ENCODE measurements around the gene CEP72. TPM values are rescaled to one million over a fixed set of nuclear protein-coding genes. Genes with fewer than 3 reads are reported as not detected.

CEP72 gene
- total RNA-seq, 1 donor from 2014 or later = 7.0 TPM

DNA sequence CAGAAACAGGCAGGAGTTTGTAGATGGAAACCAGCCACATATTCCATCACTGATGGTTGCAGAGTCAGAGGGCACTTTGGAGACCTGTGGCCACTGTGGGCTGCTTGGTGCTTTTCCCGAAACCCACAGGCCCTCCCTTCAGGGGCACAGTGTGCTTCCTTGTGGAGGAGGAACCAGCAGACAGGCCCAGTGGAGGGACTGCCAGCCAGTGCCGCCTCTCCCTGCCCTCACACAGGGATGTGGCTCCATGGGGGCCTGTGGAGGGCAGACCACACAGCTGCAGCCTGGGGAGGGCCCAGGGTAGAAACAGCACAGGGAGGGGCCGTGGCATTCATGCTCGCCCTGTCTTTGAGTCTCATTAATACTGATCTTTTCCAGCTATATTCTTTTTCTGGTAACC, 35.2 kb downstream of the CEP72 start:
- TF ChIP-seq, protein P1, sequence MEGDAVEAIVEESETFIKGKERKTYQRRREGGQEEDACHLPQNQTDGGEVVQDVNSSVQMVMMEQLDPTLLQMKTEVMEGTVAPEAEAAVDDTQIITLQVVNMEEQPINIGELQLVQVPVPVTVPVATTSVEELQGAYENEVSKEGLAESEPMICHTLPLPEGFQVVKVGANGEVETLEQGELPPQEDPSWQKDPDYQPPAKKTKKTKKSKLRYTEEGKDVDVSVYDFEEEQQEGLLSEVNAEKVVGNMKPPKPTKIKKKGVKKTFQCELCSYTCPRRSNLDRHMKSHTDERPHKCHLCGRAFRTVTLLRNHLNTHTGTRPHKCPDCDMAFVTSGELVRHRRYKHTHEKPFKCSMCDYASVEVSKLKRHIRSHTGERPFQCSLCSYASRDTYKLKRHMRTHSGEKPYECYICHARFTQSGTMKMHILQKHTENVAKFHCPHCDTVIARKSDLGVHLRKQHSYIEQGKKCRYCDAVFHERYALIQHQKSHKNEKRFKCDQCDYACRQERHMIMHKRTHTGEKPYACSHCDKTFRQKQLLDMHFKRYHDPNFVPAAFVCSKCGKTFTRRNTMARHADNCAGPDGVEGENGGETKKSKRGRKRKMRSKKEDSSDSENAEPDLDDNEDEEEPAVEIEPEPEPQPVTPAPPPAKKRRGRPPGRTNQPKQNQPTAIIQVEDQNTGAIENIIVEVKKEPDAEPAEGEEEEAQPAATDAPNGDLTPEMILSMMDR (IDR thresholded peaks at IDR 0.05; ENCODE audit: insufficient read depth, low read depth, low read length) = no peak
- no peak for TF ChIP-seq EZH2 (IDR thresholded peaks at IDR 0.05; ENCODE audit: insufficient read depth, low read length)
- no peaks in the 10 kb centered on the region for H3K4me1 ChIP-seq (ENCODE audit: insufficient read depth, low read length)
- no peak overlapping the region for H3K4me3 Mint-ChIP-seq (ENCODE audit: unreplicated experiment)

DNA sequence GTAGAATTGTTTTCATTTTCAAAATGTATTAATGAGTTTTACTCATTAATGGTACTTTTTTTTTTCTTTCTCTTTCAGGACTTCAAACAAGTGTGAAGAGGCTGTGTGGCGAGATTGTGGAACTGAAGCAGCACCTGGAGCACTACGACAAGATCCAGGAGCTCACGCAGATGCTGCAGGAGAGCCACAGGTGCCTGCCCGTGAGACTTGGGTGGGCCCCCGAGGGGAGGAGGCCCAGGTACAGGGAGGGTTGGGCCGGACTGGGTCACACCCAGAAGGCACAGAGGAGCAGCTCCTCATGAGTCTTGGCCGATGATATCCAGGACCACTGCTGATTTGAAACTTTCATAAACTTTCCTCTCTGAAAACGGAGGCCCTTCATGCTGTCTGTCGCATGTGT, 35.6 kb downstream of the CEP72 start:
- Histone ChIP-seq H3K27ac (ENCODE audit: low read depth, low read length) (no peak overlapping the region), H3K9me3 (ENCODE audit: insufficient read depth, low read depth, low read length) (no peaks in the 10 kb centered on the region), H3K9ac (ENCODE audit: low read length) (no peak overlapping the region), H3K4me2 (ENCODE audit: low read length) (no peak overlapping the region), H3K36me3 (ENCODE audit: insufficient read depth, low read length) (no peaks in the 10 kb centered on the region), H3K4me3 (ENCODE audit: insufficient read depth, low read depth, low read length) (no peak overlapping the region), H4K20me1 (ENCODE audit: insufficient read depth, low read length) (no peaks in the 10 kb centered on the region), H3K27me3 (ENCODE audit: insufficient read depth, low read length) (no peaks in the 10 kb centered on the region), H3K79me2 (ENCODE audit: insufficient read depth, low read length) (no peaks in the 10 kb centered on the region), H2AFZ (ENCODE audit: low read depth, low read length) (no peak overlapping the region), H3K4me1 (ENCODE audit: insufficient read depth, low read length) (no peaks in the 10 kb centered on the region)
- Mint-ChIP-seq H3K4me1 (ENCODE audit: low read depth, unreplicated experiment) (no peaks in the 10 kb centered on the region), H3K36me3 (ENCODE audit: low read depth, unreplicated experiment) (peaks cover 21% of the 10 kb centered on the region), H3K27me3 (ENCODE audit: low read depth, unreplicated experiment) (no peaks in the 10 kb centered on the region), H3K4me3 (ENCODE audit: unreplicated experiment) (no peak overlapping the region), H3K9me3 (ENCODE audit: unreplicated experiment) (no peaks in the 10 kb centered on the region), H3K27ac (ENCODE audit: unreplicated experiment) (no peak overlapping the region)
- FAIRE-seq (no peak), DNase-seq (ENCODE audit: low read depth) (no peak)
- TF ChIP-seq EZH2 (IDR thresholded peaks at IDR 0.05; ENCODE audit: insufficient read depth, low read length) = no peak
- TF ChIP-seq, protein P1 (IDR thresholded peaks at IDR 0.05; ENCODE audit: insufficient read depth, low read depth, low read length) = no peak

More for the DNA sequence above, 35.2 kb downstream of the CEP72 start:
- H3K27ac Mint-ChIP-seq (ENCODE audit: unreplicated experiment) = no peak overlapping the region
- H3K9me3 Mint-ChIP-seq (ENCODE audit: unreplicated experiment) = no peaks in the 10 kb centered on the region
- no peak overlapping the region for H3K4me2 ChIP-seq (ENCODE audit: low read length)
- H3K9ac ChIP-seq (ENCODE audit: low read length) = no peak overlapping the region
- no peaks in the 10 kb centered on the region for H3K27me3 Mint-ChIP-seq (ENCODE audit: low read depth, unreplicated experiment)
- H3K9me3 ChIP-seq (ENCODE audit: insufficient read depth, low read depth, low read length) = no peaks in the 10 kb centered on the region
- H3K4me3 ChIP-seq (ENCODE audit: insufficient read depth, low read depth, low read length) = no peak overlapping the region
- H3K27ac ChIP-seq (ENCODE audit: low read depth, low read length) = no peak overlapping the region
- DNase-seq (ENCODE audit: low read depth) (no peak), FAIRE-seq (no peak)
- no peaks in the 10 kb centered on the region for H3K4me1 Mint-ChIP-seq (ENCODE audit: low read depth, unreplicated experiment)
- no peak overlapping the region for H2AFZ ChIP-seq (ENCODE audit: low read depth, low read length)
- no peaks in the 10 kb centered on the region for H3K36me3 ChIP-seq (ENCODE audit: insufficient read depth, low read length)
- H3K79me2 ChIP-seq (ENCODE audit: insufficient read depth, low read length) = no peaks in the 10 kb centered on the region
- H3K36me3 Mint-ChIP-seq (ENCODE audit: low read depth, unreplicated experiment) = peaks cover 21% of the 10 kb centered on the region
- H4K20me1 ChIP-seq (ENCODE audit: insufficient read depth, low read length) = no peaks in the 10 kb centered on the region
- H3K27me3 ChIP-seq (ENCODE audit: insufficient read depth, low read length) = no peaks in the 10 kb centered on the region

DNA sequence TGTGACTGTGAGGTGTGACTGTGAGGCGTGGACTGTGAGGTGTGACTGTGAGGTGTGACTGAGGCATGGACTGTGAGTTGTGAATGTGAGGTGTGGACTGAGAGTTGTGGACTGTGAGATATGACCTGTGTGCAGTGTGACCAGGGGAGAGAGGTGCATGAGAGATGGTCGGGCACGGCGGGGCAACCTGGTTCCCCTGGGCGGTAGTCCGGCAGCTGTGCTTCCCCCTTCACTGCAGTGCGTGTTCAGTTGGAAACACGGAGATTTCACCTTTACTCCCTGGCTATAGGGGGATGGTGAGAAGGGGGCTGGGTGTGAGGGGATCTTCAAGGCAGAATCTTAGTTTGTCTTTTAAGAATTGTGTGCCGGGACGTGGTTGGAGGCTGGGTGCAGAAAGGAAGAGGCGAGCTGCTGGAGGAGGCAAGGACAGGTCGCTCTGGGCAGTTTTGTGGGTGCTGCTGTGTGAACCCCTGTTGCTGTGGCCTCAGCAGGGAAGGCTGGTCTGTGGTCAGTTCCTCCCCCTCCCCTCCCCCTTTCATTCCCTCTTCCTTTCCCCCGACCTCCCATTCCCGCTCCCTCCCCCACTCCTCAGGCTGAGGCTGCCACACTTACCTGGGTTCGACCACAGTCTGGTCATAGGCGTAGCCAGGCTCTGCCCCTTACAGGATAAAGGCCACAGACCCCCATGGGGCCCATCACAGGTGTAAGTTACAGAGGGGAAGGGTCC, 39.3 kb downstream of the CEP72 start:
- no peak for DNase-seq (ENCODE audit: low read depth)
- Mint-ChIP-seq H3K36me3 (ENCODE audit: low read depth, unreplicated experiment) (peaks cover 6% of the 10 kb centered on the region), H3K27me3 (ENCODE audit: low read depth, unreplicated experiment) (no peaks in the 10 kb centered on the region), H3K9me3 (ENCODE audit: unreplicated experiment) (no peaks in the 10 kb centered on the region), H3K27ac (ENCODE audit: unreplicated experiment) (no peak overlapping the region), H3K4me1 (ENCODE audit: low read depth, unreplicated experiment) (no peaks in the 10 kb centered on the region), H3K4me3 (ENCODE audit: unreplicated experiment) (no peak overlapping the region)
- H3K9ac ChIP-seq (ENCODE audit: low read length) = no peak overlapping the region
- H3K9me3 ChIP-seq (ENCODE audit: insufficient read depth, low read depth, low read length) = no peaks in the 10 kb centered on the region
- H3K4me1 ChIP-seq (ENCODE audit: insufficient read depth, low read length) = no peaks in the 10 kb centered on the region
- H3K4me3 ChIP-seq (ENCODE audit: insufficient read depth, low read depth, low read length) = no peak overlapping the region
- no peak overlapping the region for H2AFZ ChIP-seq (ENCODE audit: low read depth, low read length)
- H4K20me1 ChIP-seq (ENCODE audit: insufficient read depth, low read length) = no peaks in the 10 kb centered on the region
- no peaks in the 10 kb centered on the region for H3K36me3 ChIP-seq (ENCODE audit: insufficient read depth, low read length)
- H3K4me2 ChIP-seq (ENCODE audit: low read length) = no peak overlapping the region
- no peak for TF ChIP-seq EZH2 (IDR thresholded peaks at IDR 0.05; ENCODE audit: insufficient read depth, low read length)
- TF ChIP-seq, protein P1 (IDR thresholded peaks at IDR 0.05; ENCODE audit: insufficient read depth, low read depth, low read length) = no peak
- no peak for FAIRE-seq
- H3K79me2 ChIP-seq (ENCODE audit: insufficient read depth, low read length) = no peaks in the 10 kb centered on the region
- no peaks in the 10 kb centered on the region for H3K27me3 ChIP-seq (ENCODE audit: insufficient read depth, low read length)
- H3K27ac ChIP-seq (ENCODE audit: low read depth, low read length) = no peak overlapping the region

Measured in astrocyte (in vitro differentiated cells and primary cell).